ENCODE data around the gene TBC1D22A.

DNA sequence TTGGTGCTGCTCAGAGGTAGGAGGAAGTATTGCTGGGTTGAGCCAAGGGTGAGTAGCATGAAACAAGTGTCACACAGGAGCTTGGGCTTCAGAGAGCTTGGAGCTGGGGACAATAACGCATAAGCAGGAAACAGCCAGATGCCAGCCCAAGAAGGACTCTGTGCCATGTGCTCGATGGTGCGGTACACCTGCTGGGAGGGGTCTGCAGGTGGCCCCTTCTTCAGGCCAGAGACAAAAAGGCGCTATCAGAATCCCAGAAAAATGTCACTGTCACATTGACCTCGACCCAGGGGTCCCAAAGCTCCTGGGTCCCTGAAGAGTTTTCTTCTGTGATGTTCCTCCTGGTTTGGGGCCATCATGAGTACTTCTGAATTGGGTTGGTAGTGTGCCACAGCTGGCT lies 244.4 kb downstream of the TBC1D22A start:
- TF ChIP-seq POLR2AphosphoS5 (IDR thresholded peaks at IDR 0.05) (no peak), POLR2A (IDR thresholded peaks at IDR 0.05) (no peak)
- TF ChIP-seq, protein P1, sequence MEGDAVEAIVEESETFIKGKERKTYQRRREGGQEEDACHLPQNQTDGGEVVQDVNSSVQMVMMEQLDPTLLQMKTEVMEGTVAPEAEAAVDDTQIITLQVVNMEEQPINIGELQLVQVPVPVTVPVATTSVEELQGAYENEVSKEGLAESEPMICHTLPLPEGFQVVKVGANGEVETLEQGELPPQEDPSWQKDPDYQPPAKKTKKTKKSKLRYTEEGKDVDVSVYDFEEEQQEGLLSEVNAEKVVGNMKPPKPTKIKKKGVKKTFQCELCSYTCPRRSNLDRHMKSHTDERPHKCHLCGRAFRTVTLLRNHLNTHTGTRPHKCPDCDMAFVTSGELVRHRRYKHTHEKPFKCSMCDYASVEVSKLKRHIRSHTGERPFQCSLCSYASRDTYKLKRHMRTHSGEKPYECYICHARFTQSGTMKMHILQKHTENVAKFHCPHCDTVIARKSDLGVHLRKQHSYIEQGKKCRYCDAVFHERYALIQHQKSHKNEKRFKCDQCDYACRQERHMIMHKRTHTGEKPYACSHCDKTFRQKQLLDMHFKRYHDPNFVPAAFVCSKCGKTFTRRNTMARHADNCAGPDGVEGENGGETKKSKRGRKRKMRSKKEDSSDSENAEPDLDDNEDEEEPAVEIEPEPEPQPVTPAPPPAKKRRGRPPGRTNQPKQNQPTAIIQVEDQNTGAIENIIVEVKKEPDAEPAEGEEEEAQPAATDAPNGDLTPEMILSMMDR (IDR thresholded peaks at IDR 0.05), result no peak

Data from gastroesophageal sphincter (tissue), 3 donors.